Esophagus squamous epithelium (tissue), 4 donors: ENCODE measurements around the gene NOM1.

Experiments used
- CTCF ChIP-seq, 6 experiments: fragments of 450-650 bp in 4 of 6; fragments of 200-600 bp in 2 of 6; sonication (generic) in 2 of 6; IDR thresholded peaks; one replicate each; pipeline ENCODE4 v1.5.1; 2016 to 2019; ENCODE audit warnings: antibody characterized with exemption in 6 of 6, mild to moderate bottlenecking in 4 of 6, moderate library complexity in 4 of 6
- POLR2A ChIP-seq, 4 donors: fragments of 450-650 bp; IDR thresholded peaks; one replicate each; pipeline ENCODE4 v1.6.1; 2017; ENCODE audit warnings: antibody characterized with exemption in 4 of 4, mild to moderate bottlenecking in 4 of 4, moderate library complexity in 3 of 4

GRCh38 chr7:156918635-156919034, 30.9 kb upstream of the NOM1 start:
- TF ChIP-seq CTCF (IDR thresholded peaks at IDR 0.05) (no peak), POLR2A (IDR thresholded peaks at IDR 0.05) (no peak)
